HG03103 (cell line): Measurements from ENCODE around the gene GEMIN8.

ENCODE experiments used
- ATAC-seq: cut with Tn5 transposase; IDR thresholded peaks from one replicate; pipeline ENCODE4 v1.9.1; 2021; ENCODE audit warnings: low read depth; ENCODE audit not compliant: unreplicated experiment

The GEMIN8 gene

DNA sequence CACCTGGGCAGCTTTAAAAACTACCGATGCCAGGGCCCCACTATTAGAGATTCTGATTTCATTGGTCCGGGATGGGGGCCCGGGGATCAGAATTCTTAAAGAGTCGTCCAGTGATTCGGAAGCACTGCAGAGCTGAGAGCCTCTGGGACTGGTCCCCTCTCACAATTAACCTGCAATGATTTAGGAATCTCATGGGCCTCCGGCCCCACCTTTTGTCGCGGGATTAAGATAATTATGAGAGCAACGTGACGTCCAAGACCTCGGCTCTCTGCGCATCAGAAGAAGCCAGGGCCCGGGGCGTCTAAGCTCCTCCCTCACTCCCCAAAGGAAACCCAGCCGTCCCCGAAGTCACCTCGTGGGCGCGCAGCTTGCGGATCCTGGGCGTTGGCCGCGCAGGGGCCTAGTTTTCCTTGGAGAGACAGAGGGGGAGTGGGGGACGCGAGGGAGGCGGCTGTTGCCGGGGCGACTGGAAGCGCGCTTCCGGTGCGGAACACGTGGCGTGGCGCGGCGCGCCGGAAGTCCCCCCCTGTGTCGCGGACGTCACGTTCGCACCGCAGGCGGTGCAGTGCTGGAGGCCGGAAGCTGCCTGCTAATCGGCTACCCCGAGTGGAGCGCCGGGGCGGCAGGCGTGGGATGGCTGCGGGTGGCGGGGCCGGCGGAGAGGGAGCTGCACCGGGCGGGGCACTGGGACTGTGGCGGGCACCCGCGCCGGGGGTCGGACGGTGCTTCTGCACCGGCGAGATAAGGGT lies at the start of gene GEMIN8:
GEMIN8 (minus strand) TSS at position 468 of the 749 bp plus-strand sequence. CDS start 8,414 bp downstream, outside the sequence.
- peak; percentile 87 for ATAC-seq

GRCh38 chrX:14076639-14077038 lies 46.9 kb upstream of the GEMIN8 start:
- no peak for ATAC-seq

GRCh38 chrX:14073556-14073955 lies 43.9 kb upstream of the GEMIN8 start:
- no peak for ATAC-seq

DNA sequence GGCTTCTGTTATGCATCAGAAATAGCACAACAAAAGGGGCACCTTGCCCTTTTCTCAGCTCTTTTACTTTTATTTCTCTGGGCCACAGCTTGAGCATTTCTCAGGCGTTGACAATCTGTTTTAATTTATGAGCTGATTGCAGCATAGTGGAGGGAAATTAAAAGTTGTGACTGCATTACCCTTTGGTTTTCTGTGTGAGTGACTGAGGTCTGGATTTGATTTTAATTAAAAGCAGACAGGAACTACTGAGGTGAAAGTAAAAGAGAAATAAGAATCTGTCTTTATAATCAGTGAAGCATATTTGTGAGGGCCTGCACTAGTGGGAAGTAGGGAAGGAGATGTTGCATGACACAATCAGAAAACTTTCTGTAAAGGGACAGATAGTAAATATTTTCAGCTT lies 43.4 kb upstream of the GEMIN8 start:
- ATAC-seq: no peak

DNA sequence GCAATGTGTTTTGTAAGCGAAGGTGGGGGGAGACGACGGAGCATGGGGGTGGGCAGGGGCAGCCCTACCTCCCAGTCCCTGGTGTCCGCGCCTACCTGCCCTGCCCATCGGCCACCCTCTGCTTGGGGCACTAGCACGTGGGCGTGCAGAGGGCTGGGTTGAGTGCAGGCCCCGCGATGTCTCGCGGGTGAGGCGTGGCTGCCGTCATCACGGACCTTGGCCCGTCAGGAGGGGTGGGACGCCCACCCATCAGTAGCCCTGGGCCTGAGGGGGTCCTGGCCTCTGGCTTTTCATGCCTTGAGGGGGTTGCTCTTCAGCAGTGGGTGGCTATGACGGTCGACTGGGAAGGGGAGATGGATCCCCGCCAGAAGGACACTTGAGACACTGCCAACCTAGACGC lies 36.1 kb upstream of the GEMIN8 start:
- no peak for ATAC-seq

- ATAC-seq: no peak
Measured at GRCh38 chrX:14064626-14065432, 35.1 kb upstream of the GEMIN8 start.

DNA sequence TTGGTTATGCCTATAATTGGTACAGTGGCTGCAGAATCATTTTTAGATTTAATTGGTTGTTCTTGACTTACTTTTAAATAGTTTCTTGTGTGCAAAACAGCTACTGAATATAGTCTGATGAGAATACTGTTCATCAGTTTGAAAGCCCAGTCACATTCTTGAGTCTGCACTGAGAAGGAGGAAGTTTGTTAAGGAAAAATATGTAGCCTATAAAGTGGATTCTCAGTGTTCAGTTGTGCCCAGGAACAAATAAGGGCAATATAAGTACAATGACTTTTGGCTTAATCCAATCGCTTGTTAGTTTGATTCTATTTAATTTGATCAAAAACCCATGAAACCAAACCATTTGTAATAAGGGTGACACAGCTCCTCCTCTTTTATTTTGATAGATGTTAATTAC lies 32.8 kb upstream of the GEMIN8 start:
- ATAC-seq: no peak

- no peak for ATAC-seq
Measured at GRCh38 chrX:14056206-14056605, 26.5 kb upstream of the GEMIN8 start.

DNA sequence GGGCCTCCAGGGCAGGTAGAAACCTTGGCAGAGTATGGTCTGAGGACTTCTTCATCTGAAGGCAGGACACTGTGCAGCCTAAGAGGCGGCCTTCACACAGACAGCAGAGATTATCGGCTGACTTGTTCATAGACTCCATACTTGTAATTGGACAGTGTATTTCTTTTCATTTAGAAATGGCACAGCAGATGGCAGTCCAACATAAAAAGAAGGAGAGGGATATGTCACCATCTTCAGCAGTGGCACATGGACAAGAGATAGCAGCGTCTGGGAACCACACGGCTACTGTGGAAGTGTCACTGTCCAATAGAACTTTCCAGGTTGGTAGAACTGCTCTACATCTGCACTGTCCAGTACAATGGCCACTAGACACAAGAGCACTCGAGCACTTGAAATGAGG lies 21.7 kb upstream of the GEMIN8 start:
- no peak for ATAC-seq

DNA sequence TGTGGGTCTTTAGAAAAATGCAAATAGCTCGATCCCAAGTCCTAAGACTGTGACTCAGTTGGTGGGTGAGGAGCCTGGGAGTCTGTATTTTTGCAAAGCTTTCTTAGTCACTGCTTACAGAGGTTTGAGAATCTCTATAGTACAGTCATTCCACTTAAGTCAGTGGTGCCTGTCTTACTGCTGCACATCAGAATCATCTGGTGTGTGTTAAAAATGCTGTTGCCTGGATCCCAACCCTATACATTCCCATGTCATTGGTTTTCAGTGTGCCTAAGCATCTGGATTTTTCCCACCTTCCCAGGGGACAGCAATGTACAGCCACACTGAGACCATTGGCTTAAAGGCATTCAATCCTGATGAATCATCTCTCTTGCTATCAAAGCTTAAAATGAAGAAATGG lies 21.0 kb upstream of the GEMIN8 start:
- no peak for ATAC-seq

DNA sequence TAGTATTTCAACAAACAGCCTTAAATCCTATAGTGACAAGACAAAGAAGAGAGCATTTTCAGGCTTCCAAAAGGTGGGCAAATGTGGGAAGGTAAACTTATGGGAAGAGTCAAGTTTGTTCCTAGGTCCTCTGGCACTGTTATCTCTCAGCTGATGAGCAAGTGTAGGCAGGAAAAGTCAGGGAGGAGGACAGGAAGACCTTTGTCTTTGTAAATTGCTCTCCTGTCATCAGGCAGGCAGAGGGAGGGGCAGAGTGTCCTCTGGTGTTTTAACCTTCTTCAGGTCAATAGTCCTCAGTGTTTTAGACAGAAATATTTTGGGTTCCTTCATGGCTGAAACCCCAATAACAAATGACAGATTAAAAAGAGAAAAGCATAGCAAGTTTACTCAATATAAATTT lies 13.5 kb upstream of the GEMIN8 start:
- ATAC-seq: no peak

- no peak for ATAC-seq
Measured at GRCh38 chrX:14039344-14039743, 9.7 kb upstream of the GEMIN8 start.

- no peak for ATAC-seq
Measured at GRCh38 chrX:14038375-14039085, 8.8 kb upstream of the GEMIN8 start.

- ATAC-seq: no peak
Measured at GRCh38 chrX:14032406-14032805, 2.7 kb upstream of the GEMIN8 start.

- ATAC-seq: no peak
Measured at GRCh38 chrX:14030174-14030530, 460 bp upstream of the GEMIN8 start.

- ATAC-seq: no peak
Measured at GRCh38 chrX:14029039-14029424, 660 bp downstream of the GEMIN8 start.

DNA sequence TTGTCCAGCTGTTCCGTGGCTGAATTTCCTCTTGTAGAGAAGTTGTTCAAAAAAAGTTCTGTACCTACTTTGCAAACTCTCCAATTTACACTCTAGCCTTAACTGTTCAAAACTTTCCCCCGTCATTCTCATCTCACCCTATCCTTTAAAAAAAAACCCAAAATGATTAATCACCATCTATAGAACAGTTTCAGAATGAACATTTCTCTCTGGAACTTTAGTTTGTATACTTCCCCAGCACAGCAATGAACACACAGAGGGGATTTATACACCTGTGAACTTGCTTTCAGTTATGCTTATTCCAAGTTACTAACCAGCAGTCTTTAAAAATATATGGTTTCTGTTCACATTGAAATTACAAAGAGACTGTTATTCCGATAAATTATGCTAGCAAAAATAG lies 1.2 kb downstream of the GEMIN8 start:
- ATAC-seq: no peak

DNA sequence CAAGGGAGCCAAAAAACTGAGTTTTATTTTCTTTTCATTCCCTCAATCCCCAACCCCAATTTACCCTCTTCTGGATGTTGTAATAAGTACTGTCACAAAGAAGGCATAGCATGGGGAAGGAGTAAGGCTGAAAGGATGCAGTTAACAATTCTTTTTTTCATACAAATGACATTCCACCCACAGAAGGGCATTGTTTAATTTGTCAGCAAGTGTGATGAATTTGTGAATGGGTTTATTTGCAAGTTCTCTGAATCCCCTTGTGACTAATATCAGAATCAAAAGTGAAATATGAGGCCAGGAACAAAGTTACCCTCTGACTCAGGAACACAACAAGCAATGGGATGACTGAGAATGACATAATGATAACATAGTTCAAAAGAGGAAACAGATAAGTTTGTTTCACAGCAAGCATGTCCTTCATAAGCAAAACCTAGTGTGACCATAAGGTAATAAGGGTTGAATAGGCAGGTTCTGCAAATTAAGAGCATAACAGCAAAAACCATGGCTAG lies 2.1 kb downstream of the GEMIN8 start:
- peak; percentile 39 for ATAC-seq

- ATAC-seq: no peak
Measured at GRCh38 chrX:14027036-14027435, 2.7 kb downstream of the GEMIN8 start.

- no peak for ATAC-seq
Measured at GRCh38 chrX:14026121-14026520, 3.6 kb downstream of the GEMIN8 start.

DNA sequence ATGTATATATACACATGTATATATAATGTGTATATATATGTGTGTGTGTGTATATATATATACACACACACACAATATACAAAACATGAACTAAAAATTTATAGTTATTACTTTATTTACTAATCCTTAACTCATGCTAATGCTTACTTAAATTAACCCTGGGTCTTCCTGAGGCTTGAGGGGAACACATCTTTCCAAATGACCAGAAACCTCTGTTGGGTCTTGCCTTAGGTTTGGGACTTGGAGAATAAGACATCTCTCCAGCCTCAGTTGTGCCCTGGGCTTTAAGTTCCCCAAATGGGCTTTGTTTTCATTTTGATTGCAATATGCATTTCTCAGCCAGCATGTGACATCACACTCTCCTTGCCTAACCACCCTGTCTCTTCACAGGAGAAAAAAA lies 7.7 kb downstream of the GEMIN8 start:
- ATAC-seq: no peak
